GM12891 (cell line): ENCODE data around the gene RTL10.

Experiments
- PAX5 ChIP-seq: IDR thresholded peaks from 2 replicates; pipeline ENCODE4 v1.6.1; 2011; ENCODE audit warnings: low read length, moderate library complexity, mild to moderate bottlenecking; ENCODE audit not compliant: insufficient read depth, severe bottlenecking
- POLR2A ChIP-seq: IDR thresholded peaks from 2 replicates; pipeline ENCODE4 v1.6.1; 2011; ENCODE audit warnings: low read depth, low read length, control low read depth
- POLR2AphosphoS5 ChIP-seq: IDR thresholded peaks from 2 replicates; pipeline ENCODE4 v1.6.1; 2011; ENCODE audit warnings: low read depth, low read length, control low read depth

DNA sequence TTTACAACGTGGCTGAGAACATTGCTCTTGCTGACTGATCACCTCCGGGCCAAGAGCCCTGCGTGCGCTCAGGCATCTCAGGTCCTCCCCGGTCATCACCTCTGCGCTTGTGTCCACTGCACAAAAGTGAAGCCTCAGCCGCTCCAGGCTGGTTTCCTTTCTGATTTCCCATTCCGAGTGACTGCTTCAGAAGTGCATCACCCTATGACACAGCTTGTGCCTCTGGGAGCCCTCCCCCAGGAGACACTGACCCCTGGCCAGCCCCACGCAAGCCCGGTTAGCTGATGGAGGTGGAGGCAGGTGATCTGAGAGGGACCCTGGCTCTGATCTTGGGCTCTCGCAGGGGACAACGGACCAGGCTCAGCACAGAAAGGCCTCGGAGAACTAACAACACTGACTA lies 38.3 kb upstream of the RTL10 start:
- TF ChIP-seq POLR2A (no peak), POLR2AphosphoS5 (no peak), PAX5 (no peak)
